Measurements from ENCODE around the gene SLC36A3. TPM values are rescaled to one million over a fixed set of nuclear protein-coding genes. Genes with fewer than 3 reads are reported as not detected.

The SLC36A3 gene
- total and polyA plus RNA-seq, 2 of the 8 experiments (the other 6 are each of a cell fraction or from before 2014, with no cell fraction given): not detected

- FAIRE-seq (no peak), DNase-seq (ENCODE audit: low read depth in 1 of 2, low spot score in 2 of 2) (no peak)
- no peak overlapping the region for H3K18ac ChIP-seq (ENCODE audit: extremely low read depth, low read length)
- no peaks in the 10 kb centered on the region for H3K23me2 ChIP-seq (ENCODE audit: low read depth, low read length)
- no peak overlapping the region for H4K8ac ChIP-seq (ENCODE audit: extremely low read depth, insufficient read depth, low read length)
- H2BK120ac ChIP-seq (replicated peaks; ENCODE audit: low read depth, low read length): no peak overlapping the region
- H4K20me1 ChIP-seq (replicated peaks in 1 of 2; ENCODE audit: control insufficient read depth in 1 of 2, insufficient read depth in 2 of 2, low read length in 2 of 2): no peaks in the 10 kb centered on the region
- no peak overlapping the region for H3K4me3 ChIP-seq (ENCODE audit: extremely low read depth in 1 of 4, insufficient read depth in 2 of 4, low read depth in 3 of 4, low read length in 4 of 4)
- no peak overlapping the region for H4K91ac ChIP-seq (replicated peaks; ENCODE audit: insufficient read length, low read length)
- no peak overlapping the region for H2BK5ac ChIP-seq (ENCODE audit: low read depth, low read length)
- no peak overlapping the region for H3K4ac ChIP-seq (replicated peaks; ENCODE audit: insufficient read length, low read depth, low read length)
- H3K27ac ChIP-seq (ENCODE audit: low read depth, low read length): no peak overlapping the region
- H3K79me2 ChIP-seq (ENCODE audit: control insufficient read depth in 1 of 2, insufficient read depth in 2 of 2, low read length in 2 of 2): no peaks in the 10 kb centered on the region
- no peaks in the 10 kb centered on the region for H3K9me3 ChIP-seq (ENCODE audit: insufficient read depth in 2 of 2, low read depth in 1 of 2, low read length in 1 of 2)
- no peak overlapping the region for H3K9ac ChIP-seq (replicated peaks in 1 of 4; ENCODE audit: extremely low read depth in 1 of 4, low read depth in 3 of 4, low read length in 3 of 4)
- no peaks in the 10 kb centered on the region for H3K36me3 ChIP-seq (ENCODE audit: control insufficient read depth in 2 of 4, insufficient read depth in 4 of 4, low read length in 3 of 4)
- ChIA-PET POLR2A (ENCODE audit: partially characterized antibody) (interaction anchor here (0.5 kb wide), 1 partner anchor 44 kb away, joined by 4 read pairs; no protein-coding TSS in a partner anchor), CTCF (ENCODE audit: partially characterized antibody) (interaction anchor here (2.0 to 2.6 kb wide), 6 partner anchors 9 to 248 kb away, joined by 5 to 11 read pairs (median 8); no protein-coding TSS in a partner anchor)
- no peak overlapping the region for H4K5ac ChIP-seq (ENCODE audit: insufficient read length, low read depth, low read length)
- no peak overlapping the region for H2BK20ac ChIP-seq (ENCODE audit: low read length)
- WGBS, 2 experiments (ENCODE audit: extremely low coverage in 1 of 2, insufficient coverage in 1 of 2, insufficient read length in 1 of 2, insufficient replicate concordance in 2 of 2, low coverage in 1 of 2, low lambda C conversion rate in 2 of 2, missing lambda C conversion rate in 1 of 2): 68% methylated on average over 1 of the region's 1 CpG; no CpG with 5 or more reads in 1 of the 2 experiments
- no peak overlapping the region for H3K23ac ChIP-seq (ENCODE audit: insufficient read length)
- no peak overlapping the region for H3K14ac ChIP-seq (ENCODE audit: insufficient read length)
- no peaks in the 10 kb centered on the region for H3K27me3 ChIP-seq (replicated peaks in 1 of 4; ENCODE audit: control insufficient read depth in 3 of 4, extremely low read depth in 1 of 4, insufficient read depth in 3 of 4, low read length in 3 of 4)
- H2AK5ac ChIP-seq (ENCODE audit: low read depth, low read length): no peak overlapping the region
- H3K56ac ChIP-seq (replicated peaks; ENCODE audit: insufficient read length, low read depth, low read length): no peak overlapping the region
- TF ChIP-seq CTCF (IDR thresholded peaks at IDR 0.05; ENCODE audit: control extremely low read depth in 1 of 3, insufficient read depth in 1 of 3, low read depth in 1 of 3, low read length in 3 of 3): no peak
- H2BK12ac ChIP-seq (ENCODE audit: low read depth, low read length): no peak overlapping the region
- no peak overlapping the region for H3K4me2 ChIP-seq (ENCODE audit: insufficient read depth in 1 of 2, low read depth in 2 of 2, low read length in 2 of 2)
- H3K79me1 ChIP-seq (ENCODE audit: low read depth, low read length): no peaks in the 10 kb centered on the region
- no peak overlapping the region for H2BK15ac ChIP-seq (ENCODE audit: low read length)
- H2AFZ ChIP-seq (ENCODE audit: low read length): no peak overlapping the region
- peaks cover 0 to 3% (median 0%) of the 10 kb centered on the region in 4 experiments; a peak in 2 of 7 replicates for H3K4me1 ChIP-seq (replicated peaks in 1 of 4; ENCODE audit: control insufficient read depth in 3 of 4, insufficient read depth in 4 of 4, low read length in 3 of 4)
Observed at GRCh38 chr5:151296478-151296830, 7.1 kb downstream of the SLC36A3 start.

All from H1 (cell line).